Mesendoderm (in vitro differentiated cells): Measurements from ENCODE around the gene SH3BP4.

Experiments used
- DNase-seq: peaks from one replicate; pipeline ENCODE4 v3.0.0; 2013
- H2AK5ac ChIP-seq: 2 replicates; pipeline ENCODE4 v1.6.1; 2013; ENCODE audit warnings: low read length, inconsistent platforms
- H2BK120ac ChIP-seq: 2 replicates; pipeline ENCODE4 v1.6.1; 2013; ENCODE audit warnings: low read depth, mild to moderate bottlenecking, low read length, moderate library complexity, mixed read lengths
- H2BK15ac ChIP-seq: replicated peaks from 2 replicates; pipeline ENCODE4 v1.6.1; 2013; ENCODE audit warnings: low read depth, mild to moderate bottlenecking, moderate library complexity
- H2BK5ac ChIP-seq: 2 replicates; pipeline ENCODE4 v1.6.1; 2013; ENCODE audit warnings: low read length, inconsistent platforms
- H3K18ac ChIP-seq: 2 replicates; pipeline ENCODE4 v1.6.1; 2013; ENCODE audit warnings: mild to moderate bottlenecking, low read length, mixed read lengths
- H3K23ac ChIP-seq: one replicate; pipeline ENCODE4 v1.6.1; 2013; ENCODE audit warnings: low read length
- H3K27ac ChIP-seq: 2 replicates; pipeline ENCODE4 v1.5.1; 2013; ENCODE audit warnings: low read depth, mild to moderate bottlenecking, inconsistent platforms, low read length, moderate library complexity
- H3K27me3 ChIP-seq: 2 replicates; pipeline ENCODE4 v1.6.1; 2013; ENCODE audit warnings: low read length, control low read depth, mild to moderate bottlenecking, inconsistent platforms; ENCODE audit not compliant: insufficient read depth, poor library complexity
- H3K36me3 ChIP-seq: 2 replicates; pipeline ENCODE4 v1.6.1; 2013; ENCODE audit warnings: low read length, inconsistent platforms; ENCODE audit not compliant: control insufficient read depth, insufficient read depth
- H3K4ac ChIP-seq: one replicate; pipeline ENCODE4 v1.6.1; 2013; ENCODE audit warnings: low read depth, mild to moderate bottlenecking, low read length, moderate library complexity
- H3K4me1 ChIP-seq: 2 replicates; pipeline ENCODE4 v1.6.1; 2013; ENCODE audit warnings: low read depth, low read length, inconsistent platforms; ENCODE audit not compliant: control insufficient read depth
- H3K4me2 ChIP-seq: 2 replicates; pipeline ENCODE4 v1.6.1; 2013; ENCODE audit warnings: low read length
- H3K4me3 ChIP-seq: 2 replicates; pipeline ENCODE4 v1.5.1; 2013; ENCODE audit warnings: mild to moderate bottlenecking, low read length
- H3K56ac ChIP-seq: one replicate; pipeline ENCODE4 v1.6.1; 2013; ENCODE audit warnings: low read length
- H3K79me1 ChIP-seq: 2 replicates; pipeline ENCODE4 v1.6.1; 2013; ENCODE audit warnings: low read length, inconsistent platforms
- H3K79me2 ChIP-seq: 2 replicates; pipeline ENCODE4 v1.6.1; 2013; ENCODE audit warnings: mild to moderate bottlenecking, low read length; ENCODE audit not compliant: control insufficient read depth, insufficient read depth
- H3K9ac ChIP-seq: 2 replicates; pipeline ENCODE4 v1.6.1; 2013; ENCODE audit warnings: low read length, inconsistent platforms
- H4K5ac ChIP-seq: one replicate; pipeline ENCODE4 v1.6.1; 2013; ENCODE audit warnings: low read length
- H4K8ac ChIP-seq: one replicate; pipeline ENCODE4 v1.6.1; 2013; ENCODE audit warnings: low read depth, mild to moderate bottlenecking, control low read depth, low read length, moderate library complexity
- WGBS: extraction: QIAGEN DNeasy Blood & Tissue Kit; methylation state at CpG from one replicate; pipeline ENCODE4 v1.1.7; 2013; ENCODE audit warnings: low lambda C conversion rate, missing lambda C conversion rate; ENCODE audit not compliant: insufficient coverage; ENCODE audit errors: extremely low coverage; 5-methylcytosine and 5-hydroxymethylcytosine counted together

Gene SH3BP4

DNA sequence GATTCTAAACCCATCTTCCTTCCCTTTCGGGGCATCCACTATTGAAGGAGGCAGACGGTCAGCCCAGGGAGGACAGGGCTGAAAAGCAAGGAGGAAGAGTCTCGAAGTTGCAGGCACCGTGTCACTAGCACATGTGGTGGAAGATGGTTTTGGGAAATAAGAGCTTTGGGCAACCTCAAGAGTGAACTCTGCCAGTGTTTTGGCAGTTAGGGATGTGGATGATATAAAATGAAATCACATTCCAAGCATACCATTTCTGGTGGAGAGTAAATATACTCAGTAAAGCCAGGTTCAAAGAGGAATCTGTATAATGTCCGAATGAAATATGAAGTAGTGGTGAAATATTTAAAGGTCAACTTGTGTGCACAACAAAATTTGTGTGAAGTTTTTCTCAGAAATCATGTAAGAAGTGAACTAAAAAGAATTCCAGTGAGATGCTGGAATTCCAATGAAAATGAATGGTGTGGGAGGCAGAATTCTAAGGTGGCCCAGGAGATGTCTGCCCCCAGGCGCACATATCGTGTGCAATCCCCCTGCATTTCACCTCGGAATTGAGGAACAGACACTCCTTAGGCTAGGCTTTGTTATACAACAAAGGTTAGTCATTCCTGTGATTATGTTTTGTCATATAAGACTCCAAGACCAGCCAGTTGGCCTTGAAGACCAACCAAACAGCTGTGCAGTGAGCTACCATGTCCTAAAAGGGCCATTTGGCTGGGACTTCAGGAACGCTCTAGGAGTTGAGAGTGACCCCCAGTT, 147.1 kb downstream of the SH3BP4 start:
- H3K18ac ChIP-seq = no peak overlapping the region
- H2BK5ac ChIP-seq = no peak overlapping the region
- no peaks in the 10 kb centered on the region for H3K36me3 ChIP-seq
- WGBS = 100% methylated on average over 1 of the region's 9 CpGs
- no peaks in the 10 kb centered on the region for H3K79me2 ChIP-seq
- H3K4me1 ChIP-seq = no peaks in the 10 kb centered on the region
- DNase-seq = no peak
- H3K56ac ChIP-seq = no peak overlapping the region
- H4K5ac ChIP-seq = no peak overlapping the region
- no peak overlapping the region for H3K4ac ChIP-seq
- no peak overlapping the region for H4K8ac ChIP-seq
- H3K27me3 ChIP-seq = no peaks in the 10 kb centered on the region
- H3K9ac ChIP-seq = no peak overlapping the region
- H3K4me3 ChIP-seq = no peak overlapping the region
- no peak overlapping the region for H2AK5ac ChIP-seq
- no peak overlapping the region for H2BK15ac ChIP-seq
- H3K4me2 ChIP-seq = no peak overlapping the region
- H3K27ac ChIP-seq = no peak overlapping the region
- no peak overlapping the region for H2BK120ac ChIP-seq
- H3K23ac ChIP-seq = no peak overlapping the region
- no peaks in the 10 kb centered on the region for H3K79me1 ChIP-seq

DNA sequence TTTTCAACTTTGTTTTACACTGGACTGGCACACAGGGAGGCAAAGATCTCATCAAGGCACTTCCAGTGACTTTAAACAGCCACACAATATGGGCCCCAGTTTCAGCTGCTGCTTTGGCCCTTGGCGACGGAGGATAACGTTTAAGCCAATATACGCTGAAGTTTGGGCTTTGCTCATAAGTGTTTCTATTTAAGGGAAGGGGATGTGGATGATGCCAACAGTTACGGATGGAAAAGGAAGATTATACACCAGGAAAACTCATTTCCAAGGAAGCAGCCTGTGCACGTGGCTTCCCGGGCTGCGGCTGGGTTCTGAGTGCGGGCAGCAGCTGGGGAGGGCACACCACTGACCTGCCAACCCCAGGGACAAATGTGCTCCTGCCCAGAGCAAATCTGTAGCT, 151.1 kb downstream of the SH3BP4 start:
- no peak overlapping the region for H3K27ac ChIP-seq
- H3K4me1 ChIP-seq = no peaks in the 10 kb centered on the region
- no peak overlapping the region for H3K18ac ChIP-seq
- H3K9ac ChIP-seq = no peak overlapping the region
- no peak overlapping the region for H2BK15ac ChIP-seq
- H3K36me3 ChIP-seq = no peaks in the 10 kb centered on the region
- no peak overlapping the region for H3K4me3 ChIP-seq
- H4K8ac ChIP-seq = no peak overlapping the region
- H3K79me2 ChIP-seq = no peaks in the 10 kb centered on the region
- H2BK5ac ChIP-seq = no peak overlapping the region
- H2AK5ac ChIP-seq = no peak overlapping the region
- DNase-seq = no peak
- WGBS = no CpG with 5 or more reads among the region's 9 CpGs
- no peak overlapping the region for H4K5ac ChIP-seq
- no peak overlapping the region for H2BK120ac ChIP-seq
- H3K27me3 ChIP-seq = no peaks in the 10 kb centered on the region
- no peak overlapping the region for H3K23ac ChIP-seq
- no peaks in the 10 kb centered on the region for H3K79me1 ChIP-seq
- no peak overlapping the region for H3K4ac ChIP-seq
- no peak overlapping the region for H3K56ac ChIP-seq
- no peak overlapping the region for H3K4me2 ChIP-seq
